Endothelial cell of umbilical vein (primary cell): ENCODE results near the gene ZNF628.

Source experiments
- EZH2 ChIP-seq: IDR thresholded peaks from 2 replicates; pipeline ENCODE4 v1.6.1; 2012; ENCODE audit warnings: borderline replicate concordance, low read depth, mild to moderate bottlenecking, moderate library complexity, low read length, inconsistent platforms; ENCODE audit not compliant: severe bottlenecking
- FOS ChIP-seq: IDR thresholded peaks from 2 replicates; pipeline ENCODE4 v1.6.1; 2011; ENCODE audit warnings: mild to moderate bottlenecking, low read length, moderate library complexity, borderline replicate concordance; ENCODE audit not compliant: insufficient read depth
- JUN ChIP-seq: IDR thresholded peaks from 2 replicates; pipeline ENCODE4 v1.6.1; 2011; ENCODE audit warnings: borderline replicate concordance, low read depth; ENCODE audit not compliant: insufficient read length, insufficient read depth
- MAX ChIP-seq: IDR thresholded peaks from 2 replicates; pipeline ENCODE4 v1.6.1; 2011; ENCODE audit not compliant: insufficient read depth, insufficient read length
- MYC ChIP-seq: IDR thresholded peaks from one replicate; pipeline ENCODE4 v1.6.1; 2011; ENCODE audit warnings: mild to moderate bottlenecking, low read depth, low read length
- POLR2A ChIP-seq: IDR thresholded peaks from 2 replicates; pipeline ENCODE4 v1.6.1; 2012; ENCODE audit warnings: low read depth, mild to moderate bottlenecking, control low read depth, low read length
- POLR2AphosphoS5 ChIP-seq: IDR thresholded peaks from 2 replicates; pipeline ENCODE4 v1.6.1; 2012; ENCODE audit warnings: low read depth, mild to moderate bottlenecking, control low read depth, low read length, moderate library complexity; ENCODE audit not compliant: insufficient read depth
- TF ChIP-seq, protein P1 (sequence below), 2 donors: IDR thresholded peaks; 1 replicate in 1 of 2; 2 replicates in 1 of 2; pipeline ENCODE4 v1.5.1; 2011; ENCODE audit warnings: low read length in 2 of 2, mild to moderate bottlenecking in 2 of 2, moderate library complexity in 2 of 2, control low read depth in 1 of 2, inconsistent platforms in 1 of 2, low read depth in 1 of 2; ENCODE audit not compliant: insufficient read depth in 1 of 2; ENCODE audit errors: extremely low read depth in 1 of 2

DNA sequence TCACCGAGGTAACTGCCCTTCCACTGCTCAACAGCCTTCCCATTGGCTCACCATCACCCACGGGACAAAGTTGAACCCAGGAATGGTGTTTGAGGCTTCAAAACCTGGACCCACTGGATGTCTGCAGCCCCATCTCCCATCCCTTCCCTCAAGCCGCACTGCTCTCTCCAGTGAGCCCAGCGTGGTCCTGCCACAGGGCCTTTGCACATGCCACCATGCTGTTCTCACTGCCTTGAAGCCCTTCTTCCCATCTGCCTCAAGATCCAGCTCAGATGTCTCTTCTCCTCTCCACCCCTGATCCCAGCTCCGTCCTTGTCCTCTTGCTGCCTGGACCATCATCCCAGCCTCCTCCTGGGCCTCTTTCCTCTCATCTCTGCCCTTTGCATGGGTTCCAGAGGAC lies 37.4 kb upstream of the ZNF628 start:
- TF ChIP-seq, protein P1, sequence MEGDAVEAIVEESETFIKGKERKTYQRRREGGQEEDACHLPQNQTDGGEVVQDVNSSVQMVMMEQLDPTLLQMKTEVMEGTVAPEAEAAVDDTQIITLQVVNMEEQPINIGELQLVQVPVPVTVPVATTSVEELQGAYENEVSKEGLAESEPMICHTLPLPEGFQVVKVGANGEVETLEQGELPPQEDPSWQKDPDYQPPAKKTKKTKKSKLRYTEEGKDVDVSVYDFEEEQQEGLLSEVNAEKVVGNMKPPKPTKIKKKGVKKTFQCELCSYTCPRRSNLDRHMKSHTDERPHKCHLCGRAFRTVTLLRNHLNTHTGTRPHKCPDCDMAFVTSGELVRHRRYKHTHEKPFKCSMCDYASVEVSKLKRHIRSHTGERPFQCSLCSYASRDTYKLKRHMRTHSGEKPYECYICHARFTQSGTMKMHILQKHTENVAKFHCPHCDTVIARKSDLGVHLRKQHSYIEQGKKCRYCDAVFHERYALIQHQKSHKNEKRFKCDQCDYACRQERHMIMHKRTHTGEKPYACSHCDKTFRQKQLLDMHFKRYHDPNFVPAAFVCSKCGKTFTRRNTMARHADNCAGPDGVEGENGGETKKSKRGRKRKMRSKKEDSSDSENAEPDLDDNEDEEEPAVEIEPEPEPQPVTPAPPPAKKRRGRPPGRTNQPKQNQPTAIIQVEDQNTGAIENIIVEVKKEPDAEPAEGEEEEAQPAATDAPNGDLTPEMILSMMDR (IDR thresholded peaks at IDR 0.05; ENCODE audit: extremely low read depth in 1 of 2, insufficient read depth in 1 of 2, low read depth in 1 of 2, low read length in 2 of 2) = no peak
- no peak for TF ChIP-seq FOS
- TF ChIP-seq MYC = no peak
- no peak for TF ChIP-seq POLR2A
- TF ChIP-seq POLR2AphosphoS5 = no peak
- TF ChIP-seq EZH2 = no peak
- no peak for TF ChIP-seq MAX
- no peak for TF ChIP-seq JUN
